ENCODE measurements around the gene CCDC154. TPM values are rescaled to one million over a fixed set of nuclear protein-coding genes. Genes with fewer than 3 reads are reported as not detected.
A peak's percentile ranks its signal among the peaks of the same experiment; 100 is the strongest.

The CCDC154 gene
- total and polyA plus RNA-seq, 2 experiments from 2014 or later, result 0.31 TPM; not detected in 1

DNA sequence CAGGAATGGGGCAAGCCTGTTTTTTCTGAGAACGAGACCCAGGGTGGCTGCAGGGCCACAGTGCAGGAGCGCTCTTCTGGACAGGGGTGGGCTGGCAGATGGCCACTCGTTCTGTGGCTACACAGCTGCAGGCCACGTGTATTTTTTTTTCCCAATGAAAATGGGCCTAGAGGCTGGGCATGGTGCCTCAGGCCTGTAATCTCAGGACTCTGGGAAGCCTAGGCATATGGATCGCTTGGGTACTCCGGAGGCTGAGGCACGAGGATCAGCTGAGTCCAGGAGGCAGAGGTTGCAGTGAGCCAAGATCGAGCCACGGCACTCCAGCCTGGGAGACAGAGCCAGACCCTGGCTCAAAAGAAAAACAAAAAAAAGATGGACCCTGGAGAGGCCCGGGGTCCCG, 36.6 kb downstream of the CCDC154 start:
- DNase-seq (ENCODE audit: low spot score), result no peak
- H3K36me3 Mint-ChIP-seq (ENCODE audit: low read depth), result peaks cover 3% of the 10 kb centered on the region; the same call in 1 of the 3 replicates
- H2AFZ ChIP-seq, result no peak overlapping the region

More for the DNA sequence above, 36.6 kb downstream of the CCDC154 start:
- H3K4me2 ChIP-seq, result peak overlapping the region; percentile 85; the same call in 1 of the 2 replicates
- TF ChIP-seq NANOG (IDR thresholded peaks at IDR 0.05; ENCODE audit: borderline replicate concordance), result no peak
- TF ChIP-seq ZNF331 (CRISPR knock-in tag; IDR thresholded peaks at IDR 0.05; ENCODE audit: low read depth), result no peak
- TF ChIP-seq, protein P1, sequence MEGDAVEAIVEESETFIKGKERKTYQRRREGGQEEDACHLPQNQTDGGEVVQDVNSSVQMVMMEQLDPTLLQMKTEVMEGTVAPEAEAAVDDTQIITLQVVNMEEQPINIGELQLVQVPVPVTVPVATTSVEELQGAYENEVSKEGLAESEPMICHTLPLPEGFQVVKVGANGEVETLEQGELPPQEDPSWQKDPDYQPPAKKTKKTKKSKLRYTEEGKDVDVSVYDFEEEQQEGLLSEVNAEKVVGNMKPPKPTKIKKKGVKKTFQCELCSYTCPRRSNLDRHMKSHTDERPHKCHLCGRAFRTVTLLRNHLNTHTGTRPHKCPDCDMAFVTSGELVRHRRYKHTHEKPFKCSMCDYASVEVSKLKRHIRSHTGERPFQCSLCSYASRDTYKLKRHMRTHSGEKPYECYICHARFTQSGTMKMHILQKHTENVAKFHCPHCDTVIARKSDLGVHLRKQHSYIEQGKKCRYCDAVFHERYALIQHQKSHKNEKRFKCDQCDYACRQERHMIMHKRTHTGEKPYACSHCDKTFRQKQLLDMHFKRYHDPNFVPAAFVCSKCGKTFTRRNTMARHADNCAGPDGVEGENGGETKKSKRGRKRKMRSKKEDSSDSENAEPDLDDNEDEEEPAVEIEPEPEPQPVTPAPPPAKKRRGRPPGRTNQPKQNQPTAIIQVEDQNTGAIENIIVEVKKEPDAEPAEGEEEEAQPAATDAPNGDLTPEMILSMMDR (conservative IDR thresholded peaks at IDR 0.05; ENCODE audit: low read depth in 2 of 2), result no peak
- no peak for TF ChIP-seq EZH2 (IDR thresholded peaks at IDR 0.05; ENCODE audit: low read depth, unreplicated experiment)
- TF ChIP-seq, protein P2, sequence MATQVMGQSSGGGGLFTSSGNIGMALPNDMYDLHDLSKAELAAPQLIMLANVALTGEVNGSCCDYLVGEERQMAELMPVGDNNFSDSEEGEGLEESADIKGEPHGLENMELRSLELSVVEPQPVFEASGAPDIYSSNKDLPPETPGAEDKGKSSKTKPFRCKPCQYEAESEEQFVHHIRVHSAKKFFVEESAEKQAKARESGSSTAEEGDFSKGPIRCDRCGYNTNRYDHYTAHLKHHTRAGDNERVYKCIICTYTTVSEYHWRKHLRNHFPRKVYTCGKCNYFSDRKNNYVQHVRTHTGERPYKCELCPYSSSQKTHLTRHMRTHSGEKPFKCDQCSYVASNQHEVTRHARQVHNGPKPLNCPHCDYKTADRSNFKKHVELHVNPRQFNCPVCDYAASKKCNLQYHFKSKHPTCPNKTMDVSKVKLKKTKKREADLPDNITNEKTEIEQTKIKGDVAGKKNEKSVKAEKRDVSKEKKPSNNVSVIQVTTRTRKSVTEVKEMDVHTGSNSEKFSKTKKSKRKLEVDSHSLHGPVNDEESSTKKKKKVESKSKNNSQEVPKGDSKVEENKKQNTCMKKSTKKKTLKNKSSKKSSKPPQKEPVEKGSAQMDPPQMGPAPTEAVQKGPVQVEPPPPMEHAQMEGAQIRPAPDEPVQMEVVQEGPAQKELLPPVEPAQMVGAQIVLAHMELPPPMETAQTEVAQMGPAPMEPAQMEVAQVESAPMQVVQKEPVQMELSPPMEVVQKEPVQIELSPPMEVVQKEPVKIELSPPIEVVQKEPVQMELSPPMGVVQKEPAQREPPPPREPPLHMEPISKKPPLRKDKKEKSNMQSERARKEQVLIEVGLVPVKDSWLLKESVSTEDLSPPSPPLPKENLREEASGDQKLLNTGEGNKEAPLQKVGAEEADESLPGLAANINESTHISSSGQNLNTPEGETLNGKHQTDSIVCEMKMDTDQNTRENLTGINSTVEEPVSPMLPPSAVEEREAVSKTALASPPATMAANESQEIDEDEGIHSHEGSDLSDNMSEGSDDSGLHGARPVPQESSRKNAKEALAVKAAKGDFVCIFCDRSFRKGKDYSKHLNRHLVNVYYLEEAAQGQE (IDR thresholded peaks at IDR 0.05; ENCODE audit: unreplicated experiment), result no peak
- TF ChIP-seq, protein P3, sequence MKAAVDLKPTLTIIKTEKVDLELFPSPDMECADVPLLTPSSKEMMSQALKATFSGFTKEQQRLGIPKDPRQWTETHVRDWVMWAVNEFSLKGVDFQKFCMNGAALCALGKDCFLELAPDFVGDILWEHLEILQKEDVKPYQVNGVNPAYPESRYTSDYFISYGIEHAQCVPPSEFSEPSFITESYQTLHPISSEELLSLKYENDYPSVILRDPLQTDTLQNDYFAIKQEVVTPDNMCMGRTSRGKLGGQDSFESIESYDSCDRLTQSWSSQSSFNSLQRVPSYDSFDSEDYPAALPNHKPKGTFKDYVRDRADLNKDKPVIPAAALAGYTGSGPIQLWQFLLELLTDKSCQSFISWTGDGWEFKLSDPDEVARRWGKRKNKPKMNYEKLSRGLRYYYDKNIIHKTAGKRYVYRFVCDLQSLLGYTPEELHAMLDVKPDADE (IDR thresholded peaks at IDR 0.05), result no peak
- no peak for TF ChIP-seq CREB1 (CRISPR knock-in tag; IDR thresholded peaks at IDR 0.05; ENCODE audit: low read depth)
- TF ChIP-seq ZNF114 (CRISPR knock-in tag; IDR thresholded peaks at IDR 0.05), result no peak
- TF ChIP-seq, protein P4, sequence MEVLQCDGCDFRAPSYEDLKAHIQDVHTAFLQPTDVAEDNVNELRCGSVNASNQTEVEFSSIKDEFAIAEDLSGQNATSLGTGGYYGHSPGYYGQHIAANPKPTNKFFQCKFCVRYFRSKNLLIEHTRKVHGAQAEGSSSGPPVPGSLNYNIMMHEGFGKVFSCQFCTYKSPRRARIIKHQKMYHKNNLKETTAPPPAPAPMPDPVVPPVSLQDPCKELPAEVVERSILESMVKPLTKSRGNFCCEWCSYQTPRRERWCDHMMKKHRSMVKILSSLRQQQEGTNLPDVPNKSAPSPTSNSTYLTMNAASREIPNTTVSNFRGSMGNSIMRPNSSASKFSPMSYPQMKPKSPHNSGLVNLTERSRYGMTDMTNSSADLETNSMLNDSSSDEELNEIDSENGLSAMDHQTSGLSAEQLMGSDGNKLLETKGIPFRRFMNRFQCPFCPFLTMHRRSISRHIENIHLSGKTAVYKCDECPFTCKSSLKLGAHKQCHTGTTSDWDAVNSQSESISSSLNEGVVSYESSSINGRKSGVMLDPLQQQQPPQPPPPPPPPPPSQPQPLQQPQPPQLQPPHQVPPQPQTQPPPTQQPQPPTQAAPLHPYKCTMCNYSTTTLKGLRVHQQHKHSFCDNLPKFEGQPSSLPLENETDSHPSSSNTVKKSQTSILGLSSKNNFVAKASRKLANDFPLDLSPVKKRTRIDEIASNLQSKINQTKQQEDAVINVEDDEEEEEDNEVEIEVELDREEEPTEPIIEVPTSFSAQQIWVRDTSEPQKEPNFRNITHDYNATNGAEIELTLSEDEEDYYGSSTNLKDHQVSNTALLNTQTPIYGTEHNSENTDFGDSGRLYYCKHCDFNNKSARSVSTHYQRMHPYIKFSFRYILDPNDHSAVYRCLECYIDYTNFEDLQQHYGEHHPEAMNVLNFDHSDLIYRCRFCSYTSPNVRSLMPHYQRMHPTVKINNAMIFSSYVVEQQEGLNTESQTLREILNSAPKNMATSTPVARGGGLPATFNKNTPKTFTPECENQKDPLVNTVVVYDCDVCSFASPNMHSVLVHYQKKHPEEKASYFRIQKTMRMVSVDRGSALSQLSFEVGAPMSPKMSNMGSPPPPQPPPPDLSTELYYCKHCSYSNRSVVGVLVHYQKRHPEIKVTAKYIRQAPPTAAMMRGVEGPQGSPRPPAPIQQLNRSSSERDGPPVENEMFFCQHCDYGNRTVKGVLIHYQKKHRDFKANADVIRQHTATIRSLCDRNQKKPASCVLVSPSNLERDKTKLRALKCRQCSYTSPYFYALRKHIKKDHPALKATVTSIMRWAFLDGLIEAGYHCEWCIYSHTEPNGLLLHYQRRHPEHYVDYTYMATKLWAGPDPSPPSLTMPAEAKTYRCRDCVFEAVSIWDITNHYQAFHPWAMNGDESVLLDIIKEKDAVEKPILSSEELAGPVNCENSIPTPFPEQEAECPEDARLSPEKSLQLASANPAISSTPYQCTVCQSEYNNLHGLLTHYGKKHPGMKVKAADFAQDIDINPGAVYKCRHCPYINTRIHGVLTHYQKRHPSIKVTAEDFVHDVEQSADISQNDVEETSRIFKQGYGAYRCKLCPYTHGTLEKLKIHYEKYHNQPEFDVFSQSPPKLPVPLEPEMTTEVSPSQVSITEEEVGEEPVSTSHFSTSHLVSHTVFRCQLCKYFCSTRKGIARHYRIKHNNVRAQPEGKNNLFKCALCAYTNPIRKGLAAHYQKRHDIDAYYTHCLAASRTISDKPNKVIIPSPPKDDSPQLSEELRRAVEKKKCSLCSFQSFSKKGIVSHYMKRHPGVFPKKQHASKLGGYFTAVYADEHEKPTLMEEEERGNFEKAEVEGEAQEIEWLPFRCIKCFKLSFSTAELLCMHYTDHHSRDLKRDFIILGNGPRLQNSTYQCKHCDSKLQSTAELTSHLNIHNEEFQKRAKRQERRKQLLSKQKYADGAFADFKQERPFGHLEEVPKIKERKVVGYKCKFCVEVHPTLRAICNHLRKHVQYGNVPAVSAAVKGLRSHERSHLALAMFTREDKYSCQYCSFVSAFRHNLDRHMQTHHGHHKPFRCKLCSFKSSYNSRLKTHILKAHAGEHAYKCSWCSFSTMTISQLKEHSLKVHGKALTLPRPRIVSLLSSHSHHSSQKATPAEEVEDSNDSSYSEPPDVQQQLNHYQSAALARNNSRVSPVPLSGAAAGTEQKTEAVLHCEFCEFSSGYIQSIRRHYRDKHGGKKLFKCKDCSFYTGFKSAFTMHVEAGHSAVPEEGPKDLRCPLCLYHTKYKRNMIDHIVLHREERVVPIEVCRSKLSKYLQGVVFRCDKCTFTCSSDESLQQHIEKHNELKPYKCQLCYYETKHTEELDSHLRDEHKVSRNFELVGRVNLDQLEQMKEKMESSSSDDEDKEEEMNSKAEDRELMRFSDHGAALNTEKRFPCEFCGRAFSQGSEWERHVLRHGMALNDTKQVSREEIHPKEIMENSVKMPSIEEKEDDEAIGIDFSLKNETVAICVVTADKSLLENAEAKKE (CRISPR knock-in tag; IDR thresholded peaks at IDR 0.05), result no peak
- TF ChIP-seq POLR2AphosphoS5 (IDR thresholded peaks at IDR 0.05; ENCODE audit: low read depth), result no peak
- TF ChIP-seq EZH2phosphoT487 (IDR thresholded peaks at IDR 0.05; ENCODE audit: unreplicated experiment), result no peak
- TF ChIP-seq STAT1 (IDR thresholded peaks at IDR 0.05; ENCODE audit: unreplicated experiment), result no peak
- TF ChIP-seq JUNB (IDR thresholded peaks at IDR 0.05; ENCODE audit: unreplicated experiment), result no peak
- H4K20me1 ChIP-seq (replicated peaks; ENCODE audit: insufficient read depth), result peaks cover 24% of the 10 kb centered on the region
- H3K27ac ChIP-seq (ENCODE audit: low read depth), result peak overlapping the region; percentile 81; the same call in 1 of the 2 replicates
- H3F3A ChIP-seq (replicated peaks; ENCODE audit: low read depth), result no peaks in the 10 kb centered on the region
- no peaks in the 10 kb centered on the region for H3K4me1 Mint-ChIP-seq
- H3K36me3 ChIP-seq (ENCODE audit: insufficient read depth), result no peaks in the 10 kb centered on the region
- no peak overlapping the region for H3K27ac Mint-ChIP-seq
- no peaks in the 10 kb centered on the region for H3K9me3 Mint-ChIP-seq
- ATAC-seq, result no peak
- H3K4me3 ChIP-seq, result peak overlapping the region; percentile 82; the same call in 1 of the 2 replicates
- H3K4me1 ChIP-seq (ENCODE audit: insufficient read depth), result no peaks in the 10 kb centered on the region
- H3K4me3 Mint-ChIP-seq, result peak overlapping the region; percentile 72
- no peaks in the 10 kb centered on the region for H3K9me2 ChIP-seq (ENCODE audit: insufficient read depth)
- H3K27me3 ChIP-seq (ENCODE audit: insufficient read depth), result no peaks in the 10 kb centered on the region
- peaks cover 33% of the 10 kb centered on the region for H3K79me2 ChIP-seq (replicated peaks; ENCODE audit: insufficient read depth)
- peaks cover 15% of the 10 kb centered on the region for H3K27me3 Mint-ChIP-seq (ENCODE audit: insufficient read depth, low read depth, poor library complexity)

All from GM23338 (cell line).